K562 (cell line): ENCODE measurements around the gene WFDC9. TPM values are rescaled to one million over a fixed set of nuclear protein-coding genes. Genes with fewer than 3 reads are reported as not detected.

Experiments
- ATAC-seq: fragments of 200-7000 bp; cut with Tn5 transposase; 3 replicates; pipeline ENCODE4 v1.9.1; 2020; ENCODE audit warnings: moderate library complexity
- BruUV-seq: library from RNA; stranded (reverse); fragments of 400-500 nt; replicated peaks from 2 replicates; lab custom pipeline; 2021; lab: Mats Ljungman, UMichigan
- CTCF ChIA-PET: fragments of 300-600 bp; formaldehyde crosslinking; extraction: SDS; loops from one replicate; lab custom pipeline; 2021; ENCODE audit warnings: low intra/inter-chr PET ratio; lab: Yijun Ruan, JAX
- POLR2A ChIA-PET: fragments of 300-600, 350-650 bp; sonication (Branson Sonifier 250); formaldehyde crosslinking; extraction: SDS; loops from one replicate; lab custom pipeline; 2021; ENCODE audit warnings: antibody characterized with exemption, inconsistent platforms; lab: Yijun Ruan, JAX
- DNase-seq, 4 experiments: peaks; one replicate each; pipeline versions ENCODE4 v3.0.0 to v3.0.0-alpha.2; 2011 to 2018; ENCODE audit warnings: low spot score in 3 of 4, mixed read lengths in 3 of 4; ENCODE audit errors: extremely low read depth in 1 of 4
- FAIRE-seq: peaks from 2 replicates; lab custom pipeline; 2011; peaks lifted over from hg19 to GRCh38; lab: Jason Lieb, UNC
- H2AFZ ChIP-seq: 2 replicates; pipeline ENCODE4 v1.6.0; 2011; ENCODE audit warnings: low read depth, low read length, control low read depth, inconsistent platforms
- H3K27ac ChIP-seq: fragments of 200-600 bp; 3 replicates; pipeline ENCODE4 v1.8.0; 2011; ENCODE audit warnings: low read depth, mild to moderate bottlenecking, control low read depth, inconsistent platforms, low read length, moderate library complexity, mixed read lengths; ENCODE audit errors: extremely low read depth
- H3K27me3 ChIP-seq, 2 experiments: fragments of 300-600 bp in 1 of 2; 2 replicates in 1 of 2; 3 replicates in 1 of 2; pipeline versions ENCODE4 v1.6.0 to v1.8.0; 2011; ENCODE audit warnings: inconsistent platforms in 2 of 2, low read length in 2 of 2, mild to moderate bottlenecking in 1 of 2, mixed read lengths in 1 of 2, moderate library complexity in 1 of 2; ENCODE audit not compliant: control insufficient read depth in 2 of 2, insufficient read depth in 2 of 2
- H3K36me3 ChIP-seq: fragments of 300-600 bp; 3 replicates; pipeline ENCODE4 v1.8.0; 2011; ENCODE audit warnings: mild to moderate bottlenecking, low read length, inconsistent platforms; ENCODE audit not compliant: control insufficient read depth, insufficient read depth
- H3K4me1 ChIP-seq, 2 experiments: fragments of 200-600 bp in 1 of 2; replicated peaks in 1 of 2; 2 replicates in 1 of 2; 3 replicates in 1 of 2; pipeline versions ENCODE4 v1.5.1 to v1.8.0; 2011; ENCODE audit warnings: inconsistent platforms in 2 of 2, low read length in 2 of 2, mild to moderate bottlenecking in 1 of 2, mixed read lengths in 1 of 2, moderate library complexity in 1 of 2; ENCODE audit not compliant: control insufficient read depth in 2 of 2, insufficient read depth in 2 of 2
- H3K4me2 ChIP-seq: 2 replicates; pipeline ENCODE4 v1.6.1; 2011; ENCODE audit warnings: low read length, control low read depth, inconsistent platforms, mixed read lengths; ENCODE audit not compliant: insufficient read depth
- H3K4me3 ChIP-seq: fragments of 200-600 bp; sonication (generic), shearing (Covaris generic); 2 replicates; pipeline ENCODE4 v1.5.1; 2016; ENCODE audit warnings: control low read depth, inconsistent platforms
- H3K79me2 ChIP-seq: fragments of 200-600 bp; 3 replicates; pipeline ENCODE4 v1.8.0; 2011; ENCODE audit warnings: low read length, inconsistent platforms; ENCODE audit not compliant: control insufficient read depth, insufficient read depth
- H3K9ac ChIP-seq, 2 experiments: 2 replicates each; pipeline versions ENCODE4 v1.6.0 to v1.6.1; 2011; ENCODE audit warnings: low read depth in 2 of 2, low read length in 2 of 2, control low read depth in 1 of 2, inconsistent platforms in 1 of 2, mild to moderate bottlenecking in 1 of 2, mixed read lengths in 1 of 2; ENCODE audit not compliant: insufficient read depth in 1 of 2
- H3K9me1 ChIP-seq: one replicate; pipeline ENCODE4 v1.6.0; 2011; ENCODE audit warnings: inconsistent platforms, mild to moderate bottlenecking, low read length, moderate library complexity; ENCODE audit not compliant: control insufficient read depth, insufficient read depth
- H3K9me3 ChIP-seq: replicated peaks from 2 replicates; pipeline ENCODE4 v1.5.1; 2011; ENCODE audit warnings: low read depth, low read length, inconsistent platforms; ENCODE audit not compliant: control insufficient read depth, insufficient read depth
- H4K20me1 ChIP-seq: replicated peaks from 2 replicates; pipeline ENCODE4 v1.6.1; 2011; ENCODE audit warnings: low read length, inconsistent platforms, mixed read lengths; ENCODE audit not compliant: control insufficient read depth, insufficient read depth
- ATF4 ChIP-seq: fragments of 450-650 bp; formaldehyde crosslinking; IDR thresholded peaks from 2 replicates; pipeline ENCODE4 v1.4.0; 2022; ENCODE audit warnings: mild to moderate bottlenecking, moderate library complexity
- BMI1 ChIP-seq: fragments of 150-350 bp; IDR thresholded peaks from 2 replicates; pipeline ENCODE4 v1.6.1; 2014; ENCODE audit warnings: low read length
- CBFA2T2 ChIP-seq: fragments of 450-650 bp; conservative IDR thresholded peaks from 2 replicates; pipeline ENCODE4 v1.6.1; 2017; ENCODE audit warnings: mild to moderate bottlenecking
- CREM ChIP-seq: IDR thresholded peaks from 2 replicates; pipeline ENCODE4 v1.6.1; 2014; ENCODE audit warnings: antibody characterized with exemption, low read depth
- ELK3 ChIP-seq: fragments of 450-650 bp; formaldehyde crosslinking; IDR thresholded peaks from 2 replicates; pipeline ENCODE4 v1.4.0; 2020; ENCODE audit warnings: mild to moderate bottlenecking
- FOS ChIP-seq: IDR thresholded peaks from 3 replicates; pipeline ENCODE4 v1.6.1; 2011; ENCODE audit not compliant: insufficient read length; ENCODE audit errors: extremely low read depth
- HDAC3 ChIP-seq: fragments of 450-650 bp; IDR thresholded peaks from 2 replicates; pipeline ENCODE4 v1.6.1; 2018; ENCODE audit warnings: borderline replicate concordance, mild to moderate bottlenecking, moderate library complexity; ENCODE audit not compliant: partially characterized antibody
- KDM4B ChIP-seq, 2 experiments: fragments of 450-650 bp in 1 of 2; sonication (generic) in 1 of 2; IDR thresholded peaks; 2 replicates each; pipeline ENCODE4 v1.6.1; 2016 to 2017; ENCODE audit warnings: borderline replicate concordance in 2 of 2, antibody characterized with exemption in 1 of 2, low read depth in 1 of 2, mild to moderate bottlenecking in 1 of 2
- KDM5B ChIP-seq: fragments of 200-600 bp; sonication (generic); IDR thresholded peaks from 2 replicates; pipeline ENCODE4 v1.6.1; 2012; ENCODE audit warnings: low read depth, mild to moderate bottlenecking, moderate library complexity, low read length, control low read depth, inconsistent platforms; ENCODE audit not compliant: insufficient replicate concordance
- MAFF ChIP-seq: IDR thresholded peaks from 2 replicates; pipeline ENCODE4 v1.6.1; 2012; ENCODE audit warnings: low read length, improper control_type of control experiment
- NFRKB ChIP-seq: fragments of 450-650 bp; IDR thresholded peaks from 2 replicates; pipeline ENCODE4 v1.6.1; 2016; ENCODE audit warnings: low read depth
- PHB ChIP-seq: fragments of 250-450 bp; sonication (Bioruptor Pico); IDR thresholded peaks from 2 replicates; pipeline ENCODE4 v1.5.0; 2021
- RAD51 ChIP-seq: fragments of 450-650 bp; IDR thresholded peaks from 2 replicates; pipeline ENCODE4 v1.7.1; 2016; ENCODE audit warnings: low read depth, mild to moderate bottlenecking, borderline replicate concordance
- RBM34 ChIP-seq: fragments of 200-400 bp; formaldehyde crosslinking; IDR thresholded peaks from 2 replicates; pipeline ENCODE4 v1.6.1; 2018; ENCODE audit warnings: low read length, borderline replicate concordance; ENCODE audit not compliant: insufficient read depth
- SOX6 ChIP-seq: fragments of 450-650 bp; IDR thresholded peaks from 2 replicates; pipeline ENCODE4 v1.6.1; 2014; ENCODE audit warnings: mild to moderate bottlenecking
- TARDBP ChIP-seq: fragments of 450-650 bp; IDR thresholded peaks from 2 replicates; pipeline ENCODE4 v1.6.1; 2016
- TCF7L2 ChIP-seq: fragments of 150-350 bp; IDR thresholded peaks from 2 replicates; pipeline ENCODE4 v1.6.1; 2016; ENCODE audit warnings: low read depth, mild to moderate bottlenecking, low read length, moderate library complexity
- TOE1 ChIP-seq, 2 experiments: fragments of 450-650 bp in 1 of 2; sonication (generic) in 1 of 2; formaldehyde crosslinking in 1 of 2; IDR thresholded peaks; 2 replicates each; pipeline versions ENCODE4 v1.7.1 to v1.8.0; 2016 to 2022; ENCODE audit warnings: borderline replicate concordance in 2 of 2, mild to moderate bottlenecking in 2 of 2, antibody characterized with exemption in 1 of 2, inconsistent platforms in 1 of 2, low read depth in 1 of 2, missing genetic modification reagents in 1 of 2, moderate library complexity in 1 of 2
- USF1 ChIP-seq: sonication (generic); formaldehyde crosslinking; IDR thresholded peaks from 2 replicates; pipeline ENCODE4 v1.9.0; 2022; ENCODE audit warnings: mild to moderate bottlenecking, missing genetic modification reagents
- ZNF165 ChIP-seq: fragments of 250-450 bp; sonication (Bioruptor Pico); IDR thresholded peaks from 2 replicates; pipeline ENCODE4 v1.4.0; 2020; ENCODE audit warnings: borderline replicate concordance
- WGBS: fragments of 100-300 bp; shearing (Covaris generic); methylation state at CpG from one replicate; pipeline ENCODE4 v1.1.6; 2016; ENCODE audit warnings: low coverage, mixed read lengths; ENCODE audit not compliant: insufficient coverage; ENCODE audit errors: missing lambda C conversion rate; 5-methylcytosine and 5-hydroxymethylcytosine counted together
- in situ Hi-C: fragments of 300-500 bp; cut with MboI; formaldehyde crosslinking; loops from 4 replicates; pipeline ENCODE4 v1.15.0; 2018; ENCODE audit warnings: inconsistent platforms, mixed read lengths
- intact Hi-C: fragments of 100-400 bp; cut with micrococcal nuclease; formaldehyde crosslinking; loops from 2 replicates; pipeline ENCODE4 v1.14.2; 2022
- polyA plus RNA-seq, 8 experiments: library from polyadenylated mRNA; depleted of rRNA in 4 of 8; stranded (reverse) in 5 of 8; unstranded in 3 of 8; fragments of >200 nt; fragmentation: Nextera tagmentation in 2 of 8; fragmentation: Illumina TruSeq in 1 of 8; extraction: Ambion mirVana in 2 of 8; extraction: Trizol in 1 of 8; gene quantifications; 2 replicates each; pipeline versions ENCODE4 v1.2.1 to v1.2.3, GENCODE V29; 2011 to 2014; ENCODE audit warnings: inconsistent platforms in 1 of 8, missing spikeins in 1 of 8
- total RNA-seq, 7 experiments: library from RNA; depleted of rRNA in 6 of 7; stranded (reverse); fragments of >200 nt in 6 of 7; fragmentation: Illumina TruSeq in 2 of 7; extraction: Trizol in 2 of 7; gene quantifications; 2 replicates each; pipeline versions ENCODE4 v1.2.1 to v1.2.3, GENCODE V29; 2011 to 2021; ENCODE audit warnings: low replicate concordance in 1 of 7

WFDC9 gene
- total and polyA plus RNA-seq, 9 of the 15 experiments (the other 6 are each of a cell fraction or from before 2014, with no cell fraction given) = not detected

- no peaks in the 10 kb centered on the region for H4K20me1 ChIP-seq
- peaks cover 0 to 9% of the 10 kb centered on the region in 2 experiments; a peak in 1 of 5 replicates for H3K27me3 ChIP-seq
- H3K4me2 ChIP-seq = no peak overlapping the region
- H3K4me1 ChIP-seq = no peaks in the 10 kb centered on the region
- no peak overlapping the region for H2AFZ ChIP-seq
- no peak overlapping the region for H3K4me3 ChIP-seq
- CTCF ChIA-PET = no interaction called here
- no peaks in the 10 kb centered on the region for H3K79me2 ChIP-seq
- DNase-seq (no peak), ATAC-seq (no peak), FAIRE-seq (no peak)
- WGBS = 0% methylated on average over 1 of the region's 1 CpG
- no peak overlapping the region for H3K27ac ChIP-seq
- no peaks in the 10 kb centered on the region for H3K9me1 ChIP-seq
- no peak for TF ChIP-seq MAFF
- TF ChIP-seq CBFA2T2 = no peak
- no peak for TF ChIP-seq PHB
- TF ChIP-seq BMI1 = no peak
- TF ChIP-seq KDM4B (IDR thresholded peaks at IDR 0.05; ENCODE audit: borderline replicate concordance in 2 of 2, low read depth in 1 of 2) = no peak
- no peak for TF ChIP-seq NFRKB
- no peak for TF ChIP-seq RAD51
- TF ChIP-seq SOX6 = no peak
- TF ChIP-seq RBM34 = no peak
- TF ChIP-seq TOE1 (IDR thresholded peaks at IDR 0.05; ENCODE audit: borderline replicate concordance) = no peak
- no peak for TF ChIP-seq TOE1 (CRISPR knock-in tag; IDR thresholded peaks at IDR 0.05; ENCODE audit: borderline replicate concordance, low read depth)
- TF ChIP-seq KDM5B = no peak
- no peak for TF ChIP-seq ATF4 (CRISPR knock-in tag)
- TF ChIP-seq TCF7L2 = no peak
- no peak for TF ChIP-seq TARDBP
- TF ChIP-seq USF1 (CRISPR knock-in tag) = no peak
- TF ChIP-seq ZNF165 (CRISPR knock-in tag) = no peak
- TF ChIP-seq CREM = no peak
- no peak for TF ChIP-seq HDAC3
- no peak for TF ChIP-seq ELK3 (CRISPR knock-in tag)
- TF ChIP-seq FOS = no peak
- BruUV-seq = no TSS peak
- POLR2A ChIA-PET = no interaction called here
- in situ Hi-C loops (no loop called here), intact Hi-C loops (no loop called here)
- no peaks in the 10 kb centered on the region for H3K36me3 ChIP-seq
- no peak overlapping the region for H3K9ac ChIP-seq
- no peaks in the 10 kb centered on the region for H3K9me3 ChIP-seq
Observed at GRCh38 chr20:45636513-45636912, 5.4 kb upstream of the WFDC9 start.
